H9 (cell line): ENCODE measurements around the gene NCF2. TPM values are rescaled to one million over a fixed set of nuclear protein-coding genes. Genes with fewer than 3 reads are reported as not detected.

Source experiments
- DNase-seq: peaks from one replicate; pipeline ENCODE4 v3.0.0-alpha.2; 2017
- H2AFZ ChIP-seq: one replicate; pipeline ENCODE4 v1.6.1; 2013; ENCODE audit warnings: mild to moderate bottlenecking, low read length, control low read depth, moderate library complexity
- H2AK5ac ChIP-seq: 2 replicates; pipeline ENCODE4 v1.6.1; 2013; ENCODE audit warnings: low read length, control low read depth, mixed read lengths; ENCODE audit not compliant: insufficient read length
- H2BK120ac ChIP-seq: one replicate; pipeline ENCODE4 v1.6.1; 2013; ENCODE audit warnings: low read depth, mild to moderate bottlenecking, low read length, control low read depth, inconsistent platforms; ENCODE audit not compliant: poor library complexity, severe bottlenecking
- H2BK12ac ChIP-seq: 2 replicates; pipeline ENCODE4 v1.6.1; 2013; ENCODE audit warnings: low read length, control low read depth, mixed read lengths, low read depth; ENCODE audit not compliant: insufficient read length
- H2BK15ac ChIP-seq: 2 replicates; pipeline ENCODE4 v1.6.1; 2013; ENCODE audit warnings: low read depth, low read length, control low read depth
- H2BK20ac ChIP-seq: one replicate; pipeline ENCODE4 v1.6.1; 2013; ENCODE audit warnings: low read depth, mild to moderate bottlenecking, low read length, control low read depth, inconsistent platforms; ENCODE audit not compliant: poor library complexity, severe bottlenecking
- H2BK5ac ChIP-seq: 2 replicates; pipeline ENCODE4 v1.6.1; 2013; ENCODE audit warnings: low read length, control low read depth, mixed read lengths; ENCODE audit not compliant: insufficient read length
- H3K14ac ChIP-seq: 2 replicates; pipeline ENCODE4 v1.6.1; 2013; ENCODE audit warnings: low read length, control low read depth; ENCODE audit not compliant: insufficient read depth
- H3K18ac ChIP-seq: 2 replicates; pipeline ENCODE4 v1.6.1; 2013; ENCODE audit warnings: low read depth, mild to moderate bottlenecking, mixed read lengths, low read length, control low read depth; ENCODE audit not compliant: insufficient read length
- H3K23ac ChIP-seq: 2 replicates; pipeline ENCODE4 v1.6.1; 2013; ENCODE audit warnings: low read length, control low read depth, mixed read lengths, low read depth; ENCODE audit not compliant: insufficient read length
- H3K23me2 ChIP-seq: 2 replicates; pipeline ENCODE4 v1.6.1; 2013; ENCODE audit warnings: low read depth, mild to moderate bottlenecking, mixed read lengths, low read length, control low read depth; ENCODE audit not compliant: insufficient read length, poor library complexity, severe bottlenecking
- H3K27ac ChIP-seq: 2 replicates; pipeline ENCODE4 v1.5.1; 2013; ENCODE audit warnings: low read length, control low read depth, mixed read lengths, low read depth; ENCODE audit not compliant: insufficient read length
- H3K27me3 ChIP-seq: 2 replicates; pipeline ENCODE4 v1.6.1; 2013; ENCODE audit warnings: low read length, control low read depth, inconsistent platforms; ENCODE audit not compliant: insufficient read depth
- H3K4ac ChIP-seq: 2 replicates; pipeline ENCODE4 v1.6.1; 2013; ENCODE audit warnings: low read depth, mild to moderate bottlenecking, control low read depth, inconsistent platforms, low read length, moderate library complexity
- H3K4me1 ChIP-seq: 2 replicates; pipeline ENCODE4 v1.6.1; 2013; ENCODE audit warnings: low read length, control low read depth, inconsistent platforms; ENCODE audit not compliant: insufficient read depth
- H3K4me2 ChIP-seq: 2 replicates; pipeline ENCODE4 v1.6.1; 2013; ENCODE audit warnings: low read length, control low read depth, mixed read lengths; ENCODE audit not compliant: insufficient read length, insufficient read depth
- H3K56ac ChIP-seq: 2 replicates; pipeline ENCODE4 v1.6.1; 2013; ENCODE audit warnings: low read depth, mild to moderate bottlenecking, mixed read lengths, low read length, control low read depth; ENCODE audit not compliant: insufficient read length
- H3K79me1 ChIP-seq: 2 replicates; pipeline ENCODE4 v1.6.1; 2013; ENCODE audit warnings: low read depth, mild to moderate bottlenecking, moderate library complexity, low read length, control low read depth, inconsistent platforms; ENCODE audit not compliant: insufficient read depth, poor library complexity, severe bottlenecking
- H3K79me2 ChIP-seq: 2 replicates; pipeline ENCODE4 v1.6.1; 2013; ENCODE audit warnings: low read length, control low read depth, inconsistent platforms; ENCODE audit not compliant: insufficient read depth
- H3K9ac ChIP-seq: 2 replicates; pipeline ENCODE4 v1.6.1; 2013; ENCODE audit warnings: low read length, control low read depth, mixed read lengths; ENCODE audit not compliant: insufficient read length; ENCODE audit errors: extremely low read depth
- H3K9me3 ChIP-seq: one replicate; pipeline ENCODE4 v1.6.1; 2013; ENCODE audit warnings: low read depth, low read length, inconsistent platforms; ENCODE audit not compliant: control insufficient read depth
- H3T11ph ChIP-seq: one replicate; pipeline ENCODE4 v1.6.1; 2013; ENCODE audit warnings: mild to moderate bottlenecking, low read length, control low read depth, inconsistent platforms
- H4K20me1 ChIP-seq: one replicate; pipeline ENCODE4 v1.6.1; 2013; ENCODE audit not compliant: control insufficient read depth, insufficient read length, insufficient read depth
- H4K5ac ChIP-seq: 2 replicates; pipeline ENCODE4 v1.6.1; 2013; ENCODE audit warnings: low read depth, mild to moderate bottlenecking, mixed read lengths, low read length, control low read depth; ENCODE audit not compliant: insufficient read length
- H4K8ac ChIP-seq: replicated peaks from 2 replicates; pipeline ENCODE4 v1.6.1; 2013; ENCODE audit warnings: low read length, control low read depth, mixed read lengths, low read depth; ENCODE audit not compliant: insufficient read length
- H4K91ac ChIP-seq: 2 replicates; pipeline ENCODE4 v1.6.1; 2013; ENCODE audit warnings: low read depth, mild to moderate bottlenecking, moderate library complexity, mixed read lengths, low read length, control low read depth; ENCODE audit not compliant: insufficient read length
- H3K27ac Mint-ChIP-seq, 3 experiments: 2 replicates in 2 of 3; 3 replicates in 1 of 3; pipeline ENCODE4 v1.8.0; 2020 to 2021; ENCODE audit warnings: mixed read lengths in 3 of 3, mild to moderate bottlenecking in 1 of 3, moderate library complexity in 1 of 3
- H3K27me3 Mint-ChIP-seq: 2 replicates; pipeline ENCODE4 v1.8.0; 2021; ENCODE audit warnings: low read depth, mild to moderate bottlenecking, moderate library complexity, mixed read lengths
- H3K36me3 Mint-ChIP-seq, 3 experiments: 2 replicates in 2 of 3; 3 replicates in 1 of 3; pipeline ENCODE4 v1.8.0; 2020 to 2021; ENCODE audit warnings: low read depth in 3 of 3, mixed read lengths in 3 of 3; ENCODE audit not compliant: insufficient read depth in 1 of 3
- H3K4me1 Mint-ChIP-seq, 2 experiments: 2 replicates each; pipeline ENCODE4 v1.8.0; 2020; ENCODE audit warnings: mixed read lengths in 2 of 2
- H3K4me3 Mint-ChIP-seq, 2 experiments: 2 replicates in 1 of 2; 3 replicates in 1 of 2; pipeline ENCODE4 v1.8.0; 2020 to 2021; ENCODE audit warnings: mild to moderate bottlenecking in 2 of 2, mixed read lengths in 2 of 2, moderate library complexity in 1 of 2
- H3K9me3 Mint-ChIP-seq, 2 experiments: 2 replicates in 1 of 2; 3 replicates in 1 of 2; pipeline ENCODE4 v1.8.0; 2020; ENCODE audit warnings: mild to moderate bottlenecking in 2 of 2, mixed read lengths in 2 of 2, moderate library complexity in 1 of 2
- CTCF ChIP-seq: fragments of 200-600 bp; sonication (generic); conservative IDR thresholded peaks from 3 replicates; pipeline ENCODE4 v1.8.0; 2021; ENCODE audit warnings: antibody characterized with exemption, mild to moderate bottlenecking
- WGBS: extraction: QIAGEN DNeasy Blood & Tissue Kit; methylation state at CpG from one replicate; pipeline ENCODE4 v1.1.7; 2013; ENCODE audit warnings: missing lambda C conversion rate, low lambda C conversion rate, mixed read lengths; ENCODE audit not compliant: insufficient read length; ENCODE audit errors: extremely low coverage; 5-methylcytosine and 5-hydroxymethylcytosine counted together
- total RNA-seq: library from RNA; stranded (reverse); gene quantifications from 2 replicates; pipeline ENCODE4 v1.2.1, GENCODE V29; 2021

Gene NCF2
- total RNA-seq, 1 experiment from 2014 or later, result not detected

GRCh38 chr1:183552441-183552840 is 37.8 kb downstream of the NCF2 start:
- Histone ChIP-seq H3K27ac (no peak overlapping the region), H4K91ac (no peak overlapping the region), H2BK5ac (no peak overlapping the region), H3K9ac (no peak overlapping the region), H3K9me3 (no peaks in the 10 kb centered on the region), H3K79me1 (no peaks in the 10 kb centered on the region), H4K20me1 (no peaks in the 10 kb centered on the region), H3K23me2 (no peaks in the 10 kb centered on the region), H3T11ph (no peak overlapping the region), H4K5ac (no peak overlapping the region), H3K18ac (no peak overlapping the region), H3K14ac (no peak overlapping the region), H3K79me2 (no peaks in the 10 kb centered on the region), H3K56ac (no peak overlapping the region), H4K8ac (no peak overlapping the region), H2BK120ac (no peak overlapping the region), H2BK15ac (no peak overlapping the region), H2BK12ac (no peak overlapping the region), H3K27me3 (no peaks in the 10 kb centered on the region), H2BK20ac (no peak overlapping the region), H2AFZ (no peak overlapping the region), H3K4me2 (no peak overlapping the region), H3K4ac (no peak overlapping the region), H2AK5ac (no peak overlapping the region), H3K23ac (no peak overlapping the region), H3K4me1 (no peaks in the 10 kb centered on the region)
- Mint-ChIP-seq H3K4me1 (peaks cover 11 to 16% of the 10 kb centered on the region in 2 experiments), H3K9me3 (no peaks in the 10 kb centered on the region), H3K27ac (peak overlapping the region in 1 of 3 experiments; percentile 85; a peak in 1 of 7 replicates), H3K4me3 (no peak overlapping the region), H3K36me3 (peaks cover 28 to 78% (median 59%) of the 10 kb centered on the region in 3 experiments; a peak in 6 of 7 replicates), H3K27me3 (no peaks in the 10 kb centered on the region)
- no peak for DNase-seq
- no peak for TF ChIP-seq CTCF
- no CpG with 5 or more reads among the region's 7 CpGs for WGBS
